Esophagus muscularis mucosa (tissue), 3 donors: ENCODE data around the gene DOK3.

Experiments
- POLR2A ChIP-seq: fragments of 450-650 bp; IDR thresholded peaks from one replicate; pipeline ENCODE4 v1.6.1; 2017; ENCODE audit warnings: antibody characterized with exemption, moderate library complexity, mild to moderate bottlenecking, low read depth
- TF ChIP-seq, protein P1 (sequence below), 3 experiments: fragments of 200-600 bp in 2 of 3; fragments of 450-650 bp in 1 of 3; sonication (generic) in 2 of 3; IDR thresholded peaks; one replicate each; pipeline ENCODE4 v1.5.1; 2017 to 2019; ENCODE audit warnings: antibody characterized with exemption in 3 of 3, mild to moderate bottlenecking in 2 of 3, moderate library complexity in 1 of 3

DNA sequence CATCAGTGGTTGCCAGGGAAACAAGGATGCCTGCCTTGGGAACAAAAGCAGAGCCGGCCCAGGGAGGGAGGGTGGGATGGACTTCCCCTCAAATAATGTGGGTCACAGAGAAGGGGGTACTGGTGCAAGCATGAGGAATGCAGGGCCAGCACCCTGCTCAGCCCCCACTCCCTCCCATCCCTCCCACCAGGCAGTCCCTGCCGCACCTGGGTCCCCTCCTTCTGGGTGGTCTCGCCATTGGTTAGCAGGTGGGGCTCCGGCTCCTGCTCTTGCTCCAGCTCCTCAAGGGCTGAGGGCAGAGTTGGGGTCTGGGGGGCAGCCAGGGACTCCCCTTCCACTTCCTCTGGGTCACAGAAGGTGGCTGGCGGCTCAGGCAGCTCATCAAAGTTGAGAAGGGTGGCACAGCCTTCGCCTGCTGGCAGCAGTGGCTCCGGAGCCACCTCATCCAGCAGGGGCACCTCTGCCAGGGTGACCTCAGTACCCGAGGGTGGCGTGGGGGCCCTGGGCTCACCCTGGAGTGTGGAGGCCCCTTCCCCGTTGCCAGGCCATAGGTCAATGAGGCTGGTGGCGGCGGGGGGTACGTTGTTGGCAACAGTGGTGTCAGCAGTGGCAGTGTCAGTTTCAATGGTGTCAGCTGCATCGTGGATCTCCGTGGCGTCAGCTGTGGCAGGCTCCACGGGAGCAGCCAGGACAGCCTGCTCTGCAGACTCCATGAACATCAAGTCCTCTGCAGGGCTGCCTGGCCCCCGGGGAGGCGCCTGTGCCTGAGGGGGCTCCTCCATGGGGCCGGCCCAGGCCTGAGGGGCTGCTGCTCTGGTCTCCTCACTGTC, 51.6 kb downstream of the DOK3 start:
- no peak for TF ChIP-seq POLR2A
- TF ChIP-seq, protein P1, sequence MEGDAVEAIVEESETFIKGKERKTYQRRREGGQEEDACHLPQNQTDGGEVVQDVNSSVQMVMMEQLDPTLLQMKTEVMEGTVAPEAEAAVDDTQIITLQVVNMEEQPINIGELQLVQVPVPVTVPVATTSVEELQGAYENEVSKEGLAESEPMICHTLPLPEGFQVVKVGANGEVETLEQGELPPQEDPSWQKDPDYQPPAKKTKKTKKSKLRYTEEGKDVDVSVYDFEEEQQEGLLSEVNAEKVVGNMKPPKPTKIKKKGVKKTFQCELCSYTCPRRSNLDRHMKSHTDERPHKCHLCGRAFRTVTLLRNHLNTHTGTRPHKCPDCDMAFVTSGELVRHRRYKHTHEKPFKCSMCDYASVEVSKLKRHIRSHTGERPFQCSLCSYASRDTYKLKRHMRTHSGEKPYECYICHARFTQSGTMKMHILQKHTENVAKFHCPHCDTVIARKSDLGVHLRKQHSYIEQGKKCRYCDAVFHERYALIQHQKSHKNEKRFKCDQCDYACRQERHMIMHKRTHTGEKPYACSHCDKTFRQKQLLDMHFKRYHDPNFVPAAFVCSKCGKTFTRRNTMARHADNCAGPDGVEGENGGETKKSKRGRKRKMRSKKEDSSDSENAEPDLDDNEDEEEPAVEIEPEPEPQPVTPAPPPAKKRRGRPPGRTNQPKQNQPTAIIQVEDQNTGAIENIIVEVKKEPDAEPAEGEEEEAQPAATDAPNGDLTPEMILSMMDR (IDR thresholded peaks at IDR 0.05), result no peak
